GM12864 (cell line): ENCODE data around the gene GPR32.

Experiments
- DNase-seq: peaks from one replicate; pipeline ENCODE4 v3.0.0-alpha.2; 2011; ENCODE audit warnings: low read depth
- H3K4me3 ChIP-seq: 2 replicates; pipeline ENCODE4 v1.5.1; 2011; ENCODE audit warnings: mild to moderate bottlenecking, low read depth, low read length, control low read depth
- TF ChIP-seq, protein P1 (sequence below): IDR thresholded peaks from 2 replicates; pipeline ENCODE4 v1.5.1; 2011; ENCODE audit warnings: low read depth, mild to moderate bottlenecking, moderate library complexity, low read length, control low read depth, inconsistent platforms; ENCODE audit errors: missing control alignments

Gene GPR32

DNA sequence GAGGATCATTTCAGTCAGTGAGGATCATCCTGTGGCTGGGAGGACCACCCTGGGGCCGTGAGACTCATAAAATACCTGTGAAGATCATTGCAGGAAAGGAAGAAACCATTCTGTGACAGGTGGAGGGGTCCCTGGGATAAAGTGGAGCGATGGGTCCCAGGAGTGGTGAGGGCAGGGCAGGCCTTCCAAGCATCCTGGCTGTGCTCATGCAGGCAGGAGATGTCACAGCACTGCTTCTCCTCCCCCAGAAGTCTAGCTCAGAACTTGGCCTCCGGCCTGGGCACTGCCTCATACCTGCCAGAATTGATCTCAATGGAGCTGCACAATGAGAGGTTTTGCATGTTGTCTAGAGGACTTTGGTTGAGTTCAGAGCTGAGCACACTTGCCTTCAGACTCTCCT is 42.2 kb downstream of the GPR32 start:
- TF ChIP-seq, protein P1, sequence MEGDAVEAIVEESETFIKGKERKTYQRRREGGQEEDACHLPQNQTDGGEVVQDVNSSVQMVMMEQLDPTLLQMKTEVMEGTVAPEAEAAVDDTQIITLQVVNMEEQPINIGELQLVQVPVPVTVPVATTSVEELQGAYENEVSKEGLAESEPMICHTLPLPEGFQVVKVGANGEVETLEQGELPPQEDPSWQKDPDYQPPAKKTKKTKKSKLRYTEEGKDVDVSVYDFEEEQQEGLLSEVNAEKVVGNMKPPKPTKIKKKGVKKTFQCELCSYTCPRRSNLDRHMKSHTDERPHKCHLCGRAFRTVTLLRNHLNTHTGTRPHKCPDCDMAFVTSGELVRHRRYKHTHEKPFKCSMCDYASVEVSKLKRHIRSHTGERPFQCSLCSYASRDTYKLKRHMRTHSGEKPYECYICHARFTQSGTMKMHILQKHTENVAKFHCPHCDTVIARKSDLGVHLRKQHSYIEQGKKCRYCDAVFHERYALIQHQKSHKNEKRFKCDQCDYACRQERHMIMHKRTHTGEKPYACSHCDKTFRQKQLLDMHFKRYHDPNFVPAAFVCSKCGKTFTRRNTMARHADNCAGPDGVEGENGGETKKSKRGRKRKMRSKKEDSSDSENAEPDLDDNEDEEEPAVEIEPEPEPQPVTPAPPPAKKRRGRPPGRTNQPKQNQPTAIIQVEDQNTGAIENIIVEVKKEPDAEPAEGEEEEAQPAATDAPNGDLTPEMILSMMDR, result no peak
- H3K4me3 ChIP-seq, result no peak overlapping the region
- no peak for DNase-seq

DNA sequence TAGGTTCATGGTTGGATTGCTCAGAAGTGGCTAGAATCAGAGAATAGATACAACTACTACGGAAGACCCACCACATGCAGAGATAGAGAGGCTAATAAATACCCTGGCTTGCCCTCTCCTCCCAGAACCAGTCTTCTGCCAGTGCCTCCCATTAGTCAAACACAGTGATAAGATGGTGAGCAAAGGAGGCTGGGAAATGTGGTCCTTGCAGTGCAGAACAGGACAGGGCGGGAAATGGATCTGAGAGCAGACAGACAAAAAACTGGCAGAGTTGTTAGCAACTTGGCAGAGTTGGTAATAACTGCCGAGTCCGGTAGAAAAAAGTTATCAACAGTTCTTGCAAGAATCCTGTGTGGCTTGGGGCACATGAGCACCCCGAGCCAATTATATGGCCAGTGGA is 44.6 kb downstream of the GPR32 start:
- TF ChIP-seq, protein P1, result no peak
- H3K4me3 ChIP-seq, result no peak overlapping the region
- DNase-seq, result no peak

DNA sequence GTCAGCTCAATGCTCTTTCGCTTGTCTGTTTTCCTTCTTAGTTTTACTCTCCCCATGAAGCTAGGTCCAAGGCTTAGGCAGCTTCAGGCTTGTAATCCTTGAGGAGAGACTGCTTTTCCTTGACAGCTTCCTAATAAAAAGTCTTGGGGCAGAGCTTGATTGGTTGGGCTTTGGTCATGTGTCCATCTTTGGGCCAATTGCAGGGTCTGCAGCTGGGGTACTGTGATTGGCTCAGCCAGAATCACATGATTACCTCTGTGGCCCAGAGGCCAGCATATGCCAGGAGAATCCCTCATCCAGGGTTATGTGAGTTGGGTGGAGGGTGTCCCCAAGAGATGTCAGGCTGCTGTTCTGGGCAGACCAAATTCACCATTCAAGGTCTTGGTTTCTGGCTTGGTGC is 45.2 kb downstream of the GPR32 start:
- TF ChIP-seq, protein P1, result no peak
- no peak overlapping the region for H3K4me3 ChIP-seq
- DNase-seq, result no peak

DNA sequence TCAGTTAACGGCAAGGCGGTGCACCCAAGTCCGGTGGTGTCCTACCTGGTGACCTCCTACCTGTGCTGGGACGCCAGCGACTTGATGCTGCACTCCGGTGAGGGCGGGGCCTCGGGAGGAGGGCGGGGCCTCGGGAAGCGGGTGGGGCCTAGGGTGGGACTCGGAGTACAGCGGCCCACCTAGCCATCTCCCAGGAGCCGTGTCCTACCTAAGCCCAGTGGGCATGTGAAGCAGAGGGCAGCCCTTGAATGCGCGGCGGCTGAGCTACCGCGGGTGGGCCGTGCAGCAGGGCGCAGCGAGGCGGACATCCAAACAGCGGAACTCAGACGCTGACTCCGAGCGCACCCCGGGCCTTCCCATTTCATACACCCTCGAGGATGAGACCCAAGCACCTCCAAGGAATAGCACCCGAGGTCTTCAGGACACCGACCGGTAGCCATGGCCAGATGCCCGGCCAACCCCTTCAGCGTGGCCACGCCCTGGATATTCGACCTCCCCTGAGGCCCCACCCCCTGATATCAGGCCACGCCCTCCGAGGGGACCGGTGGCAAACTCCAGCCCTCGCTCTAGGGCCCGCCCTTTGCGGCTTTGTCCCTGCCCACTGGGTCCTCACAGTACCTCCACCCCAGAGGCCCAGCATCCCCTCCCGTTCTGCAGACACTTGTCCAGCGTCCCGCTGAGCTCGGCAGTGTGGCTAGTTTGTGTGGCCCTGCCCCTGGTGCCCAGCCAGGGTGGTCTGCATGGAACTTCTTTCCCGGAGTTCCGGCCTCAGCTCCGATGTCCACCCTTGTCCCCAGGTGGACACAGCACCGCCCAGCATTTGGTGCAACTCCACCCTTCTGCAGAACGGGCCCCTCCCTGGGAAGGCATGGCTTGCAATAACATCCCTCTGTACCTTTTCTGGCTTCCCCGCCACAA is 47.9 kb downstream of the GPR32 start:
- TF ChIP-seq, protein P1, result no peak
- DNase-seq, result peak; percentile 54
- H3K4me3 ChIP-seq, result peak overlapping the region; percentile 60

DNA sequence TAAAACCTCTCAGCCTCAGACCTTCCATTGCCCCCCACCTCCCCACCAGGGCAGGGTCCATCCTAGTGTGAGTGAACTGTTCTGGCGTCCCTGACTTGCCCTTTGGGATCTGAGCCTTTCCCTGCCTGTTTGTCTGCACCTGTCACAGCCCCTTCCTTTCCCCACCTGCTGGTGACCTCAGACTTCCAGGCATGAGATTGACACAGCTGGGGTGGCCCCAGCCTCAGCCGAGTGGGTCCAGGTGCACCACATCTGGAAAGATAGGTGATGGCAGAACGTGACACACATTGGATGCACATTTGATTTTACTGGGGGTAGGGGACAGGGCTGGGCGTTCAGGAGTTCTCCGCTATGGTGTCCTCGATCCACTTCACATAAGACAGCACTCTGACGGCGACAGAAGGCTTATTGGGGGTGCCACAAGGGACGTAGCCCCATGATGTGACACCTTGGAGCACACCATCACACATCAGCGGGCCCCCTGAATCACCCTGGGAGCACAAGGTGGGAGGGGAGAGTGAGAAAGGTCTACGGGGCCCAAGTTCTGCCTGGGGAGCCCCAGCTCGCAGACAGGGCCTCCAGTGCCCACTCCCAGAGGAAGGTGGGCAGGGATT is 48.7 kb downstream of the GPR32 start:
- peak overlapping the region; percentile 60 for H3K4me3 ChIP-seq
- TF ChIP-seq, protein P1, result no peak

DNA sequence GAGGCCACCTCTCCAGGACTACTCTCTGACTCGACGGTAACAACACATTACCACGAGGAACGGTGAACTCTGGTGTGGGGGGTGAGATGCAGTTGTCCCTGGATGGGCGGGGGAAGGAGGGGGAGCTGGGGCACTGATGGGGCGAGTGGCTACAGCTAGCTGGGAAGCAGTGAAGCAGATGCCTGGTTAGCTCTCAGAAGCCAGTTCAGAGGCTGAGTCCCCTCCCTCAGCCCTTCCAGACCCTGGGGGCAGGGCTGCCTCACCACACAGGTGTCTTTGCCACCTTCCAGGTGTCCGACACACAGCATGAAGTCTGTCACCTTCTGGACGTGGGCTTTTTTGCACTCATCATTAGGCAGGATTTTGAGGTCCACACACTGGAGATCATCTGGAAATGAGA is 49.4 kb downstream of the GPR32 start:
- TF ChIP-seq, protein P1, result no peak
- H3K4me3 ChIP-seq, result peak overlapping the region; percentile 60
- DNase-seq, result no peak

More for the DNA sequence above, 48.7 kb downstream of the GPR32 start:
- no peak for DNase-seq
